ENCODE measurements around the gene AADACL4.

AADACL4 gene

DNA sequence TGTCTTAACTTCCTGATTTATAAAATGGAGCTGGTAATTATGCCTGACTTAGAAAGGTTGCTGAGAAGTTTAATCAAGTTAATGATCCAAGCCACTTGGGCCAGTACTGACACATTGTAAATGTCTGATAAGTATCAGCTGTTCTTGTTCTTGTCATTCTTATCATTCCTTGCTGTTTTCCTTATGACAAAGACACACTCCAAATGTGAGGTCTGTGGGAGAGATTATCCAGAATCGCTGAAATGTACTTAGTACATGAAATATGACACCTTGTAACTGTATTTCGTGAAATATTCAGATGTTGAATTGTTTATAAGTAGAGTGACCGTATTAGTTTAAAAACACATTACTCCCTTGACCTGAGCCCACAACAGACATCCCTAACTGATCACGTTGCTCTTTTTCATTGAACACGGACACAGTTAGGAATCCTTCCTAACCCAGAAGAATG lies 6.1 kb downstream of the AADACL4 start:
- no peak overlapping the region for H3K4me3 ChIP-seq (replicated peaks; ENCODE audit: insufficient read depth, low read length)
- H3K27ac ChIP-seq (replicated peaks) = no peak overlapping the region
- TF ChIP-seq POLR2AphosphoS5 (IDR thresholded peaks at IDR 0.05; ENCODE audit: low read depth) (no peak), SPI1 (IDR thresholded peaks at IDR 0.05; ENCODE audit: borderline replicate concordance, low read depth) (no peak), GABPA (IDR thresholded peaks at IDR 0.05; ENCODE audit: low read depth) (no peak)
- TF ChIP-seq, protein P1, sequence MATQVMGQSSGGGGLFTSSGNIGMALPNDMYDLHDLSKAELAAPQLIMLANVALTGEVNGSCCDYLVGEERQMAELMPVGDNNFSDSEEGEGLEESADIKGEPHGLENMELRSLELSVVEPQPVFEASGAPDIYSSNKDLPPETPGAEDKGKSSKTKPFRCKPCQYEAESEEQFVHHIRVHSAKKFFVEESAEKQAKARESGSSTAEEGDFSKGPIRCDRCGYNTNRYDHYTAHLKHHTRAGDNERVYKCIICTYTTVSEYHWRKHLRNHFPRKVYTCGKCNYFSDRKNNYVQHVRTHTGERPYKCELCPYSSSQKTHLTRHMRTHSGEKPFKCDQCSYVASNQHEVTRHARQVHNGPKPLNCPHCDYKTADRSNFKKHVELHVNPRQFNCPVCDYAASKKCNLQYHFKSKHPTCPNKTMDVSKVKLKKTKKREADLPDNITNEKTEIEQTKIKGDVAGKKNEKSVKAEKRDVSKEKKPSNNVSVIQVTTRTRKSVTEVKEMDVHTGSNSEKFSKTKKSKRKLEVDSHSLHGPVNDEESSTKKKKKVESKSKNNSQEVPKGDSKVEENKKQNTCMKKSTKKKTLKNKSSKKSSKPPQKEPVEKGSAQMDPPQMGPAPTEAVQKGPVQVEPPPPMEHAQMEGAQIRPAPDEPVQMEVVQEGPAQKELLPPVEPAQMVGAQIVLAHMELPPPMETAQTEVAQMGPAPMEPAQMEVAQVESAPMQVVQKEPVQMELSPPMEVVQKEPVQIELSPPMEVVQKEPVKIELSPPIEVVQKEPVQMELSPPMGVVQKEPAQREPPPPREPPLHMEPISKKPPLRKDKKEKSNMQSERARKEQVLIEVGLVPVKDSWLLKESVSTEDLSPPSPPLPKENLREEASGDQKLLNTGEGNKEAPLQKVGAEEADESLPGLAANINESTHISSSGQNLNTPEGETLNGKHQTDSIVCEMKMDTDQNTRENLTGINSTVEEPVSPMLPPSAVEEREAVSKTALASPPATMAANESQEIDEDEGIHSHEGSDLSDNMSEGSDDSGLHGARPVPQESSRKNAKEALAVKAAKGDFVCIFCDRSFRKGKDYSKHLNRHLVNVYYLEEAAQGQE (IDR thresholded peaks at IDR 0.05; ENCODE audit: insufficient replicate concordance, low read depth) = no peak
- TF ChIP-seq, protein P2, sequence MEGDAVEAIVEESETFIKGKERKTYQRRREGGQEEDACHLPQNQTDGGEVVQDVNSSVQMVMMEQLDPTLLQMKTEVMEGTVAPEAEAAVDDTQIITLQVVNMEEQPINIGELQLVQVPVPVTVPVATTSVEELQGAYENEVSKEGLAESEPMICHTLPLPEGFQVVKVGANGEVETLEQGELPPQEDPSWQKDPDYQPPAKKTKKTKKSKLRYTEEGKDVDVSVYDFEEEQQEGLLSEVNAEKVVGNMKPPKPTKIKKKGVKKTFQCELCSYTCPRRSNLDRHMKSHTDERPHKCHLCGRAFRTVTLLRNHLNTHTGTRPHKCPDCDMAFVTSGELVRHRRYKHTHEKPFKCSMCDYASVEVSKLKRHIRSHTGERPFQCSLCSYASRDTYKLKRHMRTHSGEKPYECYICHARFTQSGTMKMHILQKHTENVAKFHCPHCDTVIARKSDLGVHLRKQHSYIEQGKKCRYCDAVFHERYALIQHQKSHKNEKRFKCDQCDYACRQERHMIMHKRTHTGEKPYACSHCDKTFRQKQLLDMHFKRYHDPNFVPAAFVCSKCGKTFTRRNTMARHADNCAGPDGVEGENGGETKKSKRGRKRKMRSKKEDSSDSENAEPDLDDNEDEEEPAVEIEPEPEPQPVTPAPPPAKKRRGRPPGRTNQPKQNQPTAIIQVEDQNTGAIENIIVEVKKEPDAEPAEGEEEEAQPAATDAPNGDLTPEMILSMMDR (IDR thresholded peaks at IDR 0.05; ENCODE audit: insufficient read depth, low read length) = no peak
- H3K27me3 ChIP-seq (ENCODE audit: insufficient read depth, poor library complexity, severe bottlenecking) = no peaks in the 10 kb centered on the region
- DNase-seq (ENCODE audit: low read depth in 1 of 2, low spot score in 1 of 2) = no peak

DNA sequence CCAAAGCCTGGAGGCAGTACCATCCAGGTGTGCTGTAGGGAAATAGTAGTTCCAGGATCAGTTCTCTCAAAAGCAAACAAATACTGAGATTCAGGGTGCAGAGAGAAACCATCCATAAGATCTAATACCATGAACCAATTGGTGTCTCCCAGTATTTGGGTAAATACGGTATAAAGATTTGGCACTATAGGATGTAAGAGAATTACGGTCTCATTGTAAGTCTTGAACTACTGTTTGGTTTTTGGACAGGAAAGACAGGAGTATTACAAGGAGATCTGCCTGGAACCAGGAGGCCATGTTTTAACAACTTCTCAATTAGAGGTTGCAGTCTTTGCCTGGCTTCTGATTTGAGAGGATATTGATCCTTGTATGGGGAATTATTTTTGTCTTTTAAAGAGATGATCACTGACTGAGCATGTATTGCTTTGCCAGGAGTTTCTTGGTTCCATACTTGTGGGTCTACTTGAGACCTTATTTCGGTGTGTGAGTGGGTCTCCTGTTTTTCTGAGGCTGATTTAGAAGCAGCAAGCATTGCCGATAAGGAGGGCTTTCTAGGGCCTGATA lies 10.2 kb downstream of the AADACL4 start:
- TF ChIP-seq SPI1 (IDR thresholded peaks at IDR 0.05; ENCODE audit: borderline replicate concordance, low read depth) (no peak), GABPA (IDR thresholded peaks at IDR 0.05; ENCODE audit: low read depth) (no peak), POLR2AphosphoS5 (IDR thresholded peaks at IDR 0.05; ENCODE audit: low read depth) (no peak)
- TF ChIP-seq, protein P1 (IDR thresholded peaks at IDR 0.05; ENCODE audit: insufficient replicate concordance, low read depth) = no peak
- TF ChIP-seq, protein P2 (IDR thresholded peaks at IDR 0.05; ENCODE audit: insufficient read depth, low read length) = no peak
- no peak overlapping the region for H3K27ac ChIP-seq (replicated peaks)
- no peak for DNase-seq (ENCODE audit: low read depth in 1 of 2, low spot score in 1 of 2)
- H3K27me3 ChIP-seq (ENCODE audit: insufficient read depth, poor library complexity, severe bottlenecking) = no peaks in the 10 kb centered on the region
- no peak overlapping the region for H3K4me3 ChIP-seq (replicated peaks; ENCODE audit: insufficient read depth, low read length)

DNA sequence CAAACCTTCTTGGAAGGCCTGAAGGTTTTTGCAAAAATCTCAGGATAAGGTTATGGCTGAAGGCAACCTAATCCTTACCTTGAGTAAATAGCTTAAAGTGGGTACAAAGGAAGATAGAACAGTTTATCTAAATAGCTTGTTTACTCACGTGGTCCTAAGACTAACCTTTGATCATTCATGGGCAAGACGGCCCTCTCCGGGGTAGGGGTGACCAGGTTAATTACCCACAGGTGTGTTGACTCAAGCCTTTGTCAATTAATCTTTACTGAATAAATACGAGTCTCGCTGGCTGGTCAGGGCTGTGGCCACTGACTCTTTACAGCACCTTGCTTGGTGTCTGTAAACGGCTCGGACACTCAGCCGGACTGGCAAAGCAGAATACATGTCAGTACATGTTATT lies 10.8 kb downstream of the AADACL4 start:
- Histone ChIP-seq H3K27ac (replicated peaks) (no peak overlapping the region), H3K4me3 (replicated peaks; ENCODE audit: insufficient read depth, low read length) (no peak overlapping the region), H3K27me3 (ENCODE audit: insufficient read depth, poor library complexity, severe bottlenecking) (no peaks in the 10 kb centered on the region)
- DNase-seq (ENCODE audit: low read depth in 1 of 2, low spot score in 1 of 2) = no peak
- TF ChIP-seq, protein P1 (IDR thresholded peaks at IDR 0.05; ENCODE audit: insufficient replicate concordance, low read depth) = no peak
- TF ChIP-seq POLR2AphosphoS5 (IDR thresholded peaks at IDR 0.05; ENCODE audit: low read depth) (no peak), SPI1 (IDR thresholded peaks at IDR 0.05; ENCODE audit: borderline replicate concordance, low read depth) (no peak), GABPA (IDR thresholded peaks at IDR 0.05; ENCODE audit: low read depth) (no peak)
- TF ChIP-seq, protein P2 (IDR thresholded peaks at IDR 0.05; ENCODE audit: insufficient read depth, low read length) = no peak
